Stomach (tissue), 9 donors: ENCODE data around the gene HDAC9. TPM values are rescaled to one million over a fixed set of nuclear protein-coding genes. Genes with fewer than 3 reads are reported as not detected.
A peak's percentile ranks its signal among the peaks of the same experiment; 100 is the strongest.

Experiments used
- DNase-seq, 2 donors: peaks; one replicate each; pipeline versions ENCODE4 v3.0.0 to v3.0.0-alpha.2; 2013 to 2019
- H3K27ac ChIP-seq, 5 donors: fragments of 200-600 bp in 4 of 5; sonication (generic) in 4 of 5; one replicate each; pipeline ENCODE4 v1.5.1; 2013 to 2019; ENCODE audit warnings: mild to moderate bottlenecking in 1 of 5, moderate library complexity in 1 of 5
- H3K27me3 ChIP-seq, 3 donors: fragments of 200-600 bp; sonication (generic); one replicate each; pipeline ENCODE4 v1.5.1; 2017 to 2019; ENCODE audit warnings: mixed run types in 1 of 3
- H3K36me3 ChIP-seq, 4 donors: fragments of 200-600 bp; sonication (generic); 1 replicate in 3 of 4; 2 replicates in 1 of 4; pipeline ENCODE4 v1.5.1; 2016 to 2019
- H3K4me1 ChIP-seq, 4 donors: fragments of 200-600 bp; sonication (generic); one replicate each; pipeline ENCODE4 v1.5.1; 2016 to 2019
- H3K4me3 ChIP-seq, 4 donors: fragments of 200-600 bp; sonication (generic) in 3 of 4; one replicate each; pipeline ENCODE4 v1.5.1; 2016 to 2019; ENCODE audit warnings: mild to moderate bottlenecking in 1 of 4
- H3K9me3 ChIP-seq, 4 donors: fragments of 200-600 bp; sonication (generic); one replicate each; pipeline ENCODE4 v1.5.1; 2016 to 2019
- EP300 ChIP-seq: sonication (generic); formaldehyde crosslinking; IDR thresholded peaks from one replicate; pipeline ENCODE4 v1.6.1; 2017; ENCODE audit warnings: antibody characterized with exemption
- POLR2A ChIP-seq, 4 donors: fragments of 450-650 bp; IDR thresholded peaks; one replicate each; pipeline ENCODE4 v1.6.1; 2016; ENCODE audit warnings: antibody characterized with exemption in 4 of 4, control low read depth in 2 of 4, mild to moderate bottlenecking in 1 of 4, moderate library complexity in 1 of 4
- POLR2AphosphoS5 ChIP-seq, 3 donors: sonication (generic); formaldehyde crosslinking; IDR thresholded peaks; one replicate each; pipeline ENCODE4 v1.6.1; 2016; ENCODE audit warnings: antibody characterized with exemption in 3 of 3
- WGBS, 5 donors: extraction: QIAGEN DNeasy Blood & Tissue Kit in 3 of 5; methylation state at CpG; one replicate each; pipeline versions ENCODE4 v1.1.5 to v1.1.7; 2013 to 2018; 5-methylcytosine and 5-hydroxymethylcytosine counted together
- intact Hi-C: fragments of 100-400 bp; cut with DNase I; formaldehyde crosslinking; loops from one replicate; pipeline ENCODE4 v1.15.1; 2023; ENCODE audit warnings: low total_unique reads
- polyA plus RNA-seq, 3 donors: library from polyadenylated mRNA; stranded (reverse); fragments of 200-250 nt; gene quantifications; one replicate each; pipeline ENCODE4 v1.2.3, GENCODE V29; 2013
- total RNA-seq, 5 donors: library from RNA; depleted of rRNA; stranded (reverse); fragments of >200 nt; gene quantifications; one replicate each; pipeline versions ENCODE4 v1.1.0 to v1.2.3, GENCODE V29; 2014 to 2016
- TF ChIP-seq, protein P1 (sequence below), 7 experiments: fragments of 450-650 bp in 4 of 7; fragments of 200-600 bp in 3 of 7; sonication (generic) in 3 of 7; IDR thresholded peaks; one replicate each; pipeline ENCODE4 v1.5.1; 2016 to 2019; ENCODE audit warnings: antibody characterized with exemption in 7 of 7, control low read depth in 2 of 7, mild to moderate bottlenecking in 1 of 7
- donor health status: healthy with polysubstance abuse.
- donor health status: Bipolar disorder and iron deficiency.
- donor health status: healthy.

Gene HDAC9
- total and polyA plus RNA-seq, 8 donors, result 1.4 to 60.0 (median 9.8) TPM

DNA sequence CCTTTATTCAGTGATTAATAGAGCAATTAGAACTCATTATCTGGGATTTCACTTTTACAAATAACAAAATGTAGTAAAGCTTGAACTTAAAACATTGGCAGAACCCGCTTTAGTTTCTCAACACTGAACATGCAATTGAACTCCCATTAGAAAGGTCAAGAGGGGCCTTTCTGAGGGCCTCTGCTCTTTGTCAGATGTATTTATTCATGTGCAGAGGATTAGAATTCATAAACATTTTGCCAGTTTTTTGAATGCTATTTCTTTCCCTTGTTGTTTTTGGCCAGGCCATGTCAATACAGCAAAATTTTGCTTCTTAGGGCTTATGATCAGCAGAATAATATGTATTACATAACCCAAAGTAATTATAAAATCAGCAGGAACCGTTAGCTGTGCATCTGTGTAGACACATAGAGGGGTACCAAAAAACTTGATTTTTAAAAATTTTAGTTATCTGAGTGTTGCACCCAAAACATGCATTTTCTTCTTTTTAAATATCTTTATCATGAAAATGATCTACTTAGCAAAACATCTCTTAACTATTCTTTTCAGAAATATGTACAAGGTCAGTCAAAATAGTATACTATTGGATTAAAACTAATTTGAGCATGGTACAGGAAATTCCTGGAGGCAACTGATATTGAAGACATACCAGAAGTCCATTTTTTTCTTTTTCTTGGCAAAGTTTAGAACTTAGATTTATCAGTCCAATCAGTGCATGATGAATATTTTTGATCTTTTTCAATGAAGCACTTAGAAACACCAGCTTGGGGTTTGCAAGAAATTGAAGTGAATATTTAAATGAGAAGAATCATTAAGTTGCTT, 444.4 kb downstream of the HDAC9 start:
- 52 to 70% (median 61%) methylated on average over 2 of the region's 2 CpGs for WGBS, 5 donors

DNA sequence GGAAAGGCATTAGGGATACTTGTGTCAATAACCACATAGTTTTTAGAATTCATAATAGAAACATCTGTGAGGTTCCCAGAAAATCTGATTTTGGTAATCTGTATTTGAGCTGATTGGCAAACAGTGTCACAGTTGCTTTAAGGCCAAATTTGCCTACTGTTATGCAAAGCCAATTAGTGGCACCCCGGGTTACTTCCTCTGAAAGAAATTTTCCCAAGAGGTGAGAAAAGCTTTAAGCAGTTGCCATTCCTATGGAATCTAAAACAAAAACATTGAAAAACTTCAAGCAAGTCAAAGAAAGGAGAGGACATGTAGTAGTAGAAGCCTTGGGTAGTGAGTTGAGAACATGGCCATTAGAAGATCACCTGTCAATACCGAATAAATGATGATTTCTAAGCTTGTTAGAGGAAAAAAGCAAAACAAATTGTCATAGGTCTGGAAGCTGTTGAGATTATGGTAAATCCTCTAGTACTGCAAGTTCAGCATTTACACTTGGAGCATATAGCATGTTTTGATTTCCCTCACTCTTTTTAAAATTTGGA, 445.1 kb downstream of the HDAC9 start:
- Histone ChIP-seq H3K36me3 (no peaks in the 10 kb centered on the region), H3K27ac (no peak overlapping the region), H3K9me3 (no peaks in the 10 kb centered on the region), H3K27me3 (no peaks in the 10 kb centered on the region), H3K4me1 (no peaks in the 10 kb centered on the region), H3K4me3 (no peak overlapping the region)
- WGBS, 5 donors, result 17 to 39% (median 29%) methylated on average over 2 of the region's 2 CpGs
- DNase-seq, result no peak
- TF ChIP-seq, protein P1, sequence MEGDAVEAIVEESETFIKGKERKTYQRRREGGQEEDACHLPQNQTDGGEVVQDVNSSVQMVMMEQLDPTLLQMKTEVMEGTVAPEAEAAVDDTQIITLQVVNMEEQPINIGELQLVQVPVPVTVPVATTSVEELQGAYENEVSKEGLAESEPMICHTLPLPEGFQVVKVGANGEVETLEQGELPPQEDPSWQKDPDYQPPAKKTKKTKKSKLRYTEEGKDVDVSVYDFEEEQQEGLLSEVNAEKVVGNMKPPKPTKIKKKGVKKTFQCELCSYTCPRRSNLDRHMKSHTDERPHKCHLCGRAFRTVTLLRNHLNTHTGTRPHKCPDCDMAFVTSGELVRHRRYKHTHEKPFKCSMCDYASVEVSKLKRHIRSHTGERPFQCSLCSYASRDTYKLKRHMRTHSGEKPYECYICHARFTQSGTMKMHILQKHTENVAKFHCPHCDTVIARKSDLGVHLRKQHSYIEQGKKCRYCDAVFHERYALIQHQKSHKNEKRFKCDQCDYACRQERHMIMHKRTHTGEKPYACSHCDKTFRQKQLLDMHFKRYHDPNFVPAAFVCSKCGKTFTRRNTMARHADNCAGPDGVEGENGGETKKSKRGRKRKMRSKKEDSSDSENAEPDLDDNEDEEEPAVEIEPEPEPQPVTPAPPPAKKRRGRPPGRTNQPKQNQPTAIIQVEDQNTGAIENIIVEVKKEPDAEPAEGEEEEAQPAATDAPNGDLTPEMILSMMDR (IDR thresholded peaks at IDR 0.05), result no peak
- no peak for TF ChIP-seq POLR2AphosphoS5 (IDR thresholded peaks at IDR 0.05)
- TF ChIP-seq EP300, result no peak
- no peak for TF ChIP-seq POLR2A (IDR thresholded peaks at IDR 0.05)
- intact Hi-C loops, result no loop called here

More for the DNA sequence above, 444.4 kb downstream of the HDAC9 start:
- Histone ChIP-seq H3K27ac (no peak overlapping the region), H3K27me3 (no peaks in the 10 kb centered on the region), H3K4me3 (no peak overlapping the region), H3K36me3 (no peaks in the 10 kb centered on the region), H3K9me3 (no peaks in the 10 kb centered on the region), H3K4me1 (no peaks in the 10 kb centered on the region)
- TF ChIP-seq EP300, result no peak
- TF ChIP-seq, protein P1 (IDR thresholded peaks at IDR 0.05), result no peak
- TF ChIP-seq POLR2A (IDR thresholded peaks at IDR 0.05), result no peak
- TF ChIP-seq POLR2AphosphoS5 (IDR thresholded peaks at IDR 0.05), result no peak
- intact Hi-C loops, result no loop called here
- peak in 1 of 2 donors; percentile 17 for DNase-seq

DNA sequence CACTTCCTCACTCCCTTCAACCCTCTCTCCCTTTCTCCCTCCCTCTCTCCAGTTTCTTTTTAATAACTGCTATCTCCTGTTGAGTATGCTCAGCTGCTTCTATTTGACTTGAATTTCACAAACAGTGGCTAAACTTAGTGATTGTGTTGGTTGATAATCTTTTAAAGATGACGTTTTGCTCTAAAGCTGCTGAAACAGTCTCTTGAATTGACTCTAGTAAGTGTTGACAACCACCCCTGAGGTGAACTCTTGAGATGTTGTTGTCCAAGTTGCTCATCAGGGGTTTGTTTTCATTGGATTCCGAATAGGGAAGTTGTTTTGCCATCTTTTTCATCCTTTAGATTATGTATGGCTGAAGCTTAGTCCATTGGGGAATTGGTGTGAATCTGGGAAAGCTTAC, 445.7 kb downstream of the HDAC9 start:
- Histone ChIP-seq H3K4me3 (no peak overlapping the region), H3K36me3 (no peaks in the 10 kb centered on the region), H3K9me3 (no peaks in the 10 kb centered on the region), H3K27ac (no peak overlapping the region), H3K27me3 (no peaks in the 10 kb centered on the region), H3K4me1 (no peaks in the 10 kb centered on the region)
- intact Hi-C loops, result no loop called here
- no peak for TF ChIP-seq POLR2AphosphoS5 (IDR thresholded peaks at IDR 0.05)
- TF ChIP-seq, protein P1 (IDR thresholded peaks at IDR 0.05), result no peak
- TF ChIP-seq EP300, result no peak
- TF ChIP-seq POLR2A (IDR thresholded peaks at IDR 0.05), result no peak
- DNase-seq, result no peak
- 18 to 43% (median 33%) methylated on average over 2 of the region's 2 CpGs for WGBS, 5 donors

DNA sequence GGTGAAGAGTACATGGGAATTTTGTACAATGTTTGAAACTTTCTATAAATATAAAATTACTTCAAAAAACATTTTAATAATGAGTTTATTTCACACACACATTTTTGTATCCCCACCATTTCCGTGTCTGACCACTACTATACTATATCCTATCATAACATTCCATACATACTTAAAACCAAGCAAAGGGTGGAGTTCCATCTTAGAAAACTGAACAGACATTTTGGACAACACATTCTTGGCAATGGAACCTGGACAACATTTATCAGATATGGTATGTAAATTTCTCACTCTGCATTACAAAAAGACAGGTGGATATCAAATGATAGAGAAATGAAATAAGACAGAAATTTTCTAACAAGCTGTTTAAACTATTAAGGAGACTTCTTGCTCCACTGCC, 453.0 kb downstream of the HDAC9 start:
- no peaks in the 10 kb centered on the region for H3K9me3 ChIP-seq
- no peak overlapping the region for H3K4me3 ChIP-seq
- WGBS, 5 donors, result 48 to 76% (median 62%) methylated on average over 1 of the region's 1 CpG
- no peak for DNase-seq
- H3K36me3 ChIP-seq, result no peaks in the 10 kb centered on the region
- no peaks in the 10 kb centered on the region for H3K4me1 ChIP-seq
- no peak for TF ChIP-seq POLR2AphosphoS5 (IDR thresholded peaks at IDR 0.05)
- TF ChIP-seq EP300, result no peak
- TF ChIP-seq, protein P1 (IDR thresholded peaks at IDR 0.05), result no peak
- no peak for TF ChIP-seq POLR2A (IDR thresholded peaks at IDR 0.05)
- intact Hi-C loops, result no loop called here
- no peaks in the 10 kb centered on the region for H3K27me3 ChIP-seq
- no peak overlapping the region for H3K27ac ChIP-seq
